Osteocyte (in vitro differentiated cells): ENCODE results near the gene ASTN2. TPM values are rescaled to one million over a fixed set of nuclear protein-coding genes. Genes with fewer than 3 reads are reported as not detected.

ENCODE experiments used
- DNase-seq: peaks from one replicate; pipeline ENCODE4 v3.0.0; 2021; ENCODE audit warnings: mixed read lengths; ENCODE audit not compliant: unreplicated experiment; ENCODE audit errors: extremely low spot score
- H3K27ac Mint-ChIP-seq: one replicate; pipeline ENCODE4 v1.8.0; 2021; ENCODE audit warnings: mild to moderate bottlenecking, mixed read lengths; ENCODE audit not compliant: unreplicated experiment
- H3K27me3 Mint-ChIP-seq: one replicate; pipeline ENCODE4 v1.8.0; 2021; ENCODE audit warnings: mixed read lengths; ENCODE audit not compliant: unreplicated experiment
- H3K36me3 Mint-ChIP-seq: one replicate; pipeline ENCODE4 v1.8.0; 2021; ENCODE audit warnings: mixed read lengths; ENCODE audit not compliant: unreplicated experiment
- H3K4me1 Mint-ChIP-seq: one replicate; pipeline ENCODE4 v1.8.0; 2021; ENCODE audit warnings: mixed read lengths; ENCODE audit not compliant: unreplicated experiment
- H3K4me3 Mint-ChIP-seq: one replicate; pipeline ENCODE4 v1.8.0; 2021; ENCODE audit warnings: mild to moderate bottlenecking, moderate library complexity, mixed read lengths; ENCODE audit not compliant: unreplicated experiment
- H3K9me3 Mint-ChIP-seq: one replicate; pipeline ENCODE4 v1.8.0; 2021; ENCODE audit warnings: mixed read lengths; ENCODE audit not compliant: unreplicated experiment
- total RNA-seq: library from RNA; stranded (reverse); gene quantifications from 2 replicates; pipeline ENCODE4 v1.2.1, GENCODE V29; 2021
- TF ChIP-seq, protein P1 (sequence below): fragments of 200-600 bp; sonication (generic); IDR thresholded peaks from 2 replicates; pipeline ENCODE4 v1.5.0; 2021; ENCODE audit warnings: antibody characterized with exemption, mild to moderate bottlenecking, moderate library complexity

ASTN2 gene
- total RNA-seq, 1 donor from 2014 or later = 2.3 TPM

DNA sequence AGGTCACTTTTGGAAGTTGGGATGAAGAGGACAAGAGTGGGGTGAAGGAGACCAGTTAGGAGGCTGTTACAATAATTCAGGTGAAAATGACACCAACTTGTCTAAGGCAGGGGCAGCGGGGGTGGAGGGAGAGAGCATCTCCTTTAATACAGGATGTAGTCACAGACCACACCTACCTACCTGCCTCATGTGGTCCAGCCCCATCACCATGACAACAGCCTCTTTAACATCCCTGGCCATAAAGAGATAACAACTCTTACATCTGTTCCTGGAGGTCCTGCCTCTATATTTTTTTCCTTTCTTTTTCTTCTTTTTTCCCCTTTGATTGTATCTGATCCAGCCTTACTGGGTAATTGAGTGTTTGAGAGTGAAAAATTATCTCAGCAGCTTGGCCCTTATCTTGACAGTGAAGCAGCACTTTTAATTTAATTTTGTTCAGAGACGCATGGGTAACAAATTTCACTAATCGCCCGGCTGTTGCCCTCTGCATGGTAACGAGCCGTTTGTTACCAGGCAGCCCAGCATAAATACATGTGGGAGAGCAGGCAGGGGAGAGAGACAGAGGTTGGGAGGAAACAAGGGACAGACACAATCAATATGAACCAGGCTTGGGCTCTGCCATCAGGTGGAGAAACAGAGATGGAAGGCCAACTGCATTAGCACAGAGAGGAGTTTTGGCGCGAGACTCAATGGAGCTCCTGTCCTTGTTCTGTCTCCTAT lies 338.1 kb downstream of the ASTN2 start:
- no peaks in the 10 kb centered on the region for H3K9me3 Mint-ChIP-seq

DNA sequence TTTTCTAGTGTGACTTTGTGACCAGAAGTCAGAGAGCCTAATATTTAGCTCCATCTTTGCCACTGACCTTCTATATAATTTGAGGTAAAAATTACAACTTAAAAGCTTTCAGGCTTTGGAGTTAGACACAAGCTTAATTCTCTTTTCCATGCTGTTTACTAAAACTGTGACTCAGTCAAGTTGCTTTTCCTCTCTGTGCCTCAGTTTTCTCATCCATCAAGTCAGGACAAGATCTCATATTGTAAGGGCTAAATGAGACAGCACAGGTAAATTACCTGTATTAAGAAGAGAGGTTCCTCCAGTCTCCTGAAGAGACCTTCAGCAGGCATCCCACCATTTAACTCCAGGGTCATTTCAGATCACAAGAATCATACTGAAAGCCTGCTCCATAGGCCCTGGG lies 339.2 kb downstream of the ASTN2 start:
- Mint-ChIP-seq H3K4me3 (no peak overlapping the region), H3K27me3 (peaks cover 2% of the 10 kb centered on the region), H3K4me1 (no peaks in the 10 kb centered on the region), H3K9me3 (no peaks in the 10 kb centered on the region), H3K36me3 (no peaks in the 10 kb centered on the region), H3K27ac (no peak overlapping the region)
- TF ChIP-seq, protein P1, sequence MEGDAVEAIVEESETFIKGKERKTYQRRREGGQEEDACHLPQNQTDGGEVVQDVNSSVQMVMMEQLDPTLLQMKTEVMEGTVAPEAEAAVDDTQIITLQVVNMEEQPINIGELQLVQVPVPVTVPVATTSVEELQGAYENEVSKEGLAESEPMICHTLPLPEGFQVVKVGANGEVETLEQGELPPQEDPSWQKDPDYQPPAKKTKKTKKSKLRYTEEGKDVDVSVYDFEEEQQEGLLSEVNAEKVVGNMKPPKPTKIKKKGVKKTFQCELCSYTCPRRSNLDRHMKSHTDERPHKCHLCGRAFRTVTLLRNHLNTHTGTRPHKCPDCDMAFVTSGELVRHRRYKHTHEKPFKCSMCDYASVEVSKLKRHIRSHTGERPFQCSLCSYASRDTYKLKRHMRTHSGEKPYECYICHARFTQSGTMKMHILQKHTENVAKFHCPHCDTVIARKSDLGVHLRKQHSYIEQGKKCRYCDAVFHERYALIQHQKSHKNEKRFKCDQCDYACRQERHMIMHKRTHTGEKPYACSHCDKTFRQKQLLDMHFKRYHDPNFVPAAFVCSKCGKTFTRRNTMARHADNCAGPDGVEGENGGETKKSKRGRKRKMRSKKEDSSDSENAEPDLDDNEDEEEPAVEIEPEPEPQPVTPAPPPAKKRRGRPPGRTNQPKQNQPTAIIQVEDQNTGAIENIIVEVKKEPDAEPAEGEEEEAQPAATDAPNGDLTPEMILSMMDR = no peak
- DNase-seq = no peak

More for the DNA sequence above, 338.1 kb downstream of the ASTN2 start:
- no peak overlapping the region for H3K4me3 Mint-ChIP-seq
- no peaks in the 10 kb centered on the region for H3K4me1 Mint-ChIP-seq
- no peak for DNase-seq
- H3K36me3 Mint-ChIP-seq = no peaks in the 10 kb centered on the region
- TF ChIP-seq, protein P1 = no peak
- H3K27ac Mint-ChIP-seq = no peak overlapping the region
- peaks cover 2% of the 10 kb centered on the region for H3K27me3 Mint-ChIP-seq

DNA sequence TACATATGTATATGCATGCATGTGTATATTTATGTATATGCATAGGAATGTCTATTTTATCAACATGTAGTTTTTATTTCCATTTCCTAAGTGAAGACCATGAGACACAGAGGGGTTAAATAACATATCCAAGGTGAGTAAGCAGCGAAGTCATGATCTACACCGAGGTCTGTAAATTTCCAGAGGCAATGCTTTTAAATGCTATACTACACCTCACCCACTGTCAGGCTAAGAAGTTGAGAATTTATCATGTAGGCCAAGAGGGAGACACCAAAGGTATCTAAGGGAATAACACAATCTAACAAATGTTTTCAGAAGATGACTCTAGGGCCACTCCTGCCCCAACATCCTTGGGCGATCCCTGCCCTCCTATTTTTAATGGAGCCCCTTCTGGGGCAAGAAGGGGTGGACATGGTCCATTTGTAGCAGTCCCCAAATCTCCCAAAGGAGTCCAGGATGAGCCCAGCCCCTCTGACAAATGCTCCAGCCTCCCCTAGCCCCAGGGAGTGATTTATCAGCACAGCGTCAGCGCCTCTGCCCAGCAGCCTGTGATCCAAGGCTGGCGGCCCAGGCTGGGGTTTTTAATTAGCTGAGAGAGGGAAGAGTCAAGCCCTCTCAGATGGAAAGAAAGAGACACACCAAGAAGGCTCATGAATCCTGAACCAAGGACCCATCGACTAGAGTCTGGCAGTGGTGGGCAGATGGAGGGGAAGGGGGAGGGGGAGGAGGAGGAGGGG lies 339.9 kb downstream of the ASTN2 start:
- no peak overlapping the region for H3K27ac Mint-ChIP-seq
- no peak for DNase-seq
- H3K4me1 Mint-ChIP-seq = no peaks in the 10 kb centered on the region
- H3K27me3 Mint-ChIP-seq = peaks cover 2% of the 10 kb centered on the region
- no peaks in the 10 kb centered on the region for H3K36me3 Mint-ChIP-seq
- TF ChIP-seq, protein P1 = no peak
- no peaks in the 10 kb centered on the region for H3K9me3 Mint-ChIP-seq
- no peak overlapping the region for H3K4me3 Mint-ChIP-seq

DNA sequence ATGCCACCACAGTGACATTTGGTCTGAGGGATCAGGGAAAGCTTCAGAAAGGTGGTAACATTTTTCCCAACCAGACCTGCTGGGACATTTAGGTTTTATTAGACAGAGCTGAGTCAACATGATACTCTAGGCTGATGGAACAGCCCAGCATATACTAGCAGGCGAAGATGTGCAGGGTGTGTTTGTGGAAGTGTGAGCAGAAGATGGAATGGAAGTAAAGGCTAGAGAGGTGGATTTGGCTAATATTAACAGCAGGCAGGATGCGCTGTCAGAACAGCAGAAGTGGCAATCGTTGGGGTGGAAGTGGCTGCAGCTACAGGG lies 340.6 kb downstream of the ASTN2 start:
- H3K36me3 Mint-ChIP-seq = no peaks in the 10 kb centered on the region
- TF ChIP-seq, protein P1 = no peak
- no peaks in the 10 kb centered on the region for H3K9me3 Mint-ChIP-seq
- H3K27ac Mint-ChIP-seq = no peak overlapping the region
- H3K4me1 Mint-ChIP-seq = no peaks in the 10 kb centered on the region
- peaks cover 2% of the 10 kb centered on the region for H3K27me3 Mint-ChIP-seq
- no peak overlapping the region for H3K4me3 Mint-ChIP-seq
- DNase-seq = no peak

DNA sequence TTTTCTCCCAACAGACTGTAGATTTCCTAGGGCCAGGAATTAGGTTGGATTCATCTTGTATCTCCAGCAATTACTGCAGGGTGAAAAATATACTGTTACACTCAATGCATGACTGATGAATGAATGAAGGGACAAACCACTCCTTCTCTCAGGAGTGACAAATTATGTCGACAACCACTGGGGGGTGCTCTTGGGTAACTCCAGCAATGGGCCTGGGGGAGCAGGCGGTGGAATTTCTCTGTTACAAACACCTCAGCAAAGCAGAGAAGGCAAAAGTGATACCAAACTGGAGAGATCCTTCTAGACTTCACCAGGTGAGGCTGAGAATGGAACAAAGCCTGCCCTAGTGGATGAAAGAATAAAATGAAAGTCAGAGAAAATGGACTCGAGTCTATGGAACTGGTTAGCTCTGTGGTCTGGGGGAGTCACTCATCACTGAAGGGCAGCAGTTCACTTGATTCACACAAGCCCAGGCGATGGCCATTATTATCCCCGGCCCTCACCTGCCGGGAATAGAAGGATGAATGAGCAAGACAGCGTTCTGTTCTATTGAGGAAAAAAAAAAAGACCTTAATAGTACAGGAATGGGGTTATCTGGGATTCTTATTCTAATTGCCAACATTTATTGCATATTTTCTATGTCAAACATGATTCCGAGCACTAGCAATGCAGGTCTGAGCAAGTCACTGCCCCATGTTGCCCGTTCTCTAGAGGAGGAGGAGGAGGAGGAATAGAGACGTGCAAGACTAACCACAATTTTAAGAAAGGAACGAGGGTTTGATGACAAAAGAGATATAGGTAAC lies 341.1 kb downstream of the ASTN2 start:
- peaks cover 2% of the 10 kb centered on the region for H3K27me3 Mint-ChIP-seq
- no peaks in the 10 kb centered on the region for H3K9me3 Mint-ChIP-seq
- no peak for DNase-seq
- no peaks in the 10 kb centered on the region for H3K4me1 Mint-ChIP-seq
- no peaks in the 10 kb centered on the region for H3K36me3 Mint-ChIP-seq
- TF ChIP-seq, protein P1 = peak; percentile 49
- H3K4me3 Mint-ChIP-seq = no peak overlapping the region
- H3K27ac Mint-ChIP-seq = no peak overlapping the region
